Measurements from ENCODE around the gene LENG8.

Gene LENG8

DNA sequence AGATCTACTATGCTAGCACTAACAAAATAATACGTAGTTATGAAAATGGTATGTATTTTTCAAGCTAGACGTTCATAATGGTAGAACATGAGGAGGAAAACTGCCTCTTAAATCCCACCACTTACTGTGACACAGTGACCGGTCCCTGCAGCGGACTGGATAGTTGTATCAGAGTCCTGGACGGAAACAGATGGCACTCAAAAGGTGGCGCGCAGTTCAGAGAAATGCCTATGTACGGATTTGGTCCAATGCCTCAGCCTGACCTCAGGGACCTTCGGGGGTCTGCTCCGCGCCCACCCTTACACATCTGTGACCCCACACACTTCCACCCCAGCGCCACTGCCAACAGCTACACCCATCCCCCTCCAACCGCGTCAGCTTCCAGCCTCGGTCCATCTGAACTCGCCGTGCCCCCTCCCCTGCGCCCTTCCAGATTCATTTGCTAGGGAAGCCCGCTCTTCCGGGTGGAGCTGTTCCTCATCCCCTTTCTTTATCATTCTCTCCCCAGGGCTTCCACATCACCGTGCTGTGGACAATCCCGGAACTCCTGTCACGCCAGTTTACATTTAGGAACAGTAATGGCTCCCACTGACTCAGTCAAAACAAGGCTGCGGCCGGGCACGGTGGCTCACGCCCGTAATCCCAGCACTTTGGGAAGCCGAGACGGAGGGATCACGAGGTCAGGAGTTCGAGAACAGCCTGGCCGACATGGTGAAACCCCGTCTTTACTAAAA, 792 bp upstream of the LENG8 start:
- TF ChIP-seq, protein P1, sequence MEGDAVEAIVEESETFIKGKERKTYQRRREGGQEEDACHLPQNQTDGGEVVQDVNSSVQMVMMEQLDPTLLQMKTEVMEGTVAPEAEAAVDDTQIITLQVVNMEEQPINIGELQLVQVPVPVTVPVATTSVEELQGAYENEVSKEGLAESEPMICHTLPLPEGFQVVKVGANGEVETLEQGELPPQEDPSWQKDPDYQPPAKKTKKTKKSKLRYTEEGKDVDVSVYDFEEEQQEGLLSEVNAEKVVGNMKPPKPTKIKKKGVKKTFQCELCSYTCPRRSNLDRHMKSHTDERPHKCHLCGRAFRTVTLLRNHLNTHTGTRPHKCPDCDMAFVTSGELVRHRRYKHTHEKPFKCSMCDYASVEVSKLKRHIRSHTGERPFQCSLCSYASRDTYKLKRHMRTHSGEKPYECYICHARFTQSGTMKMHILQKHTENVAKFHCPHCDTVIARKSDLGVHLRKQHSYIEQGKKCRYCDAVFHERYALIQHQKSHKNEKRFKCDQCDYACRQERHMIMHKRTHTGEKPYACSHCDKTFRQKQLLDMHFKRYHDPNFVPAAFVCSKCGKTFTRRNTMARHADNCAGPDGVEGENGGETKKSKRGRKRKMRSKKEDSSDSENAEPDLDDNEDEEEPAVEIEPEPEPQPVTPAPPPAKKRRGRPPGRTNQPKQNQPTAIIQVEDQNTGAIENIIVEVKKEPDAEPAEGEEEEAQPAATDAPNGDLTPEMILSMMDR (IDR thresholded peaks at IDR 0.05; ENCODE audit: borderline replicate concordance, insufficient read depth, low read depth, low read length) = no peak
- H3K4me3 ChIP-seq (ENCODE audit: low read depth, low read length) = peak overlapping the region; percentile 83

DNA sequence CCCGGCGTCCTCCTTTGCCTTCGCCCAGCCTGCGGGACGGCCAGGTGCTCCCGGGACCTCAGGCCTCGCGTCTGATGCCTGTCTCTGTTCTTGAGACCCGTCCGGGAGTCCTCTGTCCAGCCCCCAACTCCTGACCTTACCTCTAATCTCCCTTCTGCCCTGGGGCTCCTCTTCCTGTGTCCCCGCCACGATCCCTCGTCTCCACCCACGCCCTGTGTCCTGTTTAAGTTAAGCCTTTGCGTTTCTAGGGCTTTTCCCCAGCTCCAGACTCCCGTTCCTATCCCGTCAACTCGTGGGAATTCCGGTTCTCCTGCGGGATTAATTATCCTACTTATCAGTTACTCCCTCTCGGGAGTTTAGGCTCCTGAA, 686 bp downstream of the LENG8 start:
- TF ChIP-seq, protein P1 (IDR thresholded peaks at IDR 0.05; ENCODE audit: borderline replicate concordance, insufficient read depth, low read depth, low read length) = no peak
- peak overlapping the region; percentile 83 for H3K4me3 ChIP-seq (ENCODE audit: low read depth, low read length)

GRCh38 chr19:54451331-54451871, 2.4 kb downstream of the LENG8 start:
- no peak overlapping the region for H3K4me3 ChIP-seq (ENCODE audit: low read depth, low read length)

DNA sequence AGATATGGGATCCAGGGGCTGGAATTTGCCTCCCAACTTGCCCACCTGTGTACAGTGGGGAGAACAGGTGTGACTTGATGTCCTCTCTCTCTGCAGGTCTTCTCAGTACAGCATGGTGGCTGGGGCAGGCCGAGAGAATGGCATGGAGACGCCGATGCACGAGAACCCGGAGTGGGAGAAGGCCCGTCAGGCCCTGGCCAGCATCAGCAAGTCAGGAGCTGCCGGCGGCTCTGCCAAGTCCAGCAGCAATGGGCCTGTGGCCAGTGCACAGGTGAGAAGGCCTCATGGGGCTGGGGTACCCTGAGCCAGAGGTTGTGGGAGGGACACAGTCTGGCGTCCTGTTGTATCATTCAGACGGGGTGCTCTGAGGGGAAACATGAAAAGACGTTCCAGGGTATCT, 3.0 kb downstream of the LENG8 start:
- TF ChIP-seq, protein P1 (IDR thresholded peaks at IDR 0.05; ENCODE audit: borderline replicate concordance, insufficient read depth, low read depth, low read length) = no peak
- H3K4me3 ChIP-seq (ENCODE audit: low read depth, low read length) = no peak overlapping the region

More at GRCh38 chr19:54451331-54451871, 2.4 kb downstream of the LENG8 start:
- TF ChIP-seq, protein P1 (IDR thresholded peaks at IDR 0.05; ENCODE audit: borderline replicate concordance, insufficient read depth, low read depth, low read length) = no peak

DNA sequence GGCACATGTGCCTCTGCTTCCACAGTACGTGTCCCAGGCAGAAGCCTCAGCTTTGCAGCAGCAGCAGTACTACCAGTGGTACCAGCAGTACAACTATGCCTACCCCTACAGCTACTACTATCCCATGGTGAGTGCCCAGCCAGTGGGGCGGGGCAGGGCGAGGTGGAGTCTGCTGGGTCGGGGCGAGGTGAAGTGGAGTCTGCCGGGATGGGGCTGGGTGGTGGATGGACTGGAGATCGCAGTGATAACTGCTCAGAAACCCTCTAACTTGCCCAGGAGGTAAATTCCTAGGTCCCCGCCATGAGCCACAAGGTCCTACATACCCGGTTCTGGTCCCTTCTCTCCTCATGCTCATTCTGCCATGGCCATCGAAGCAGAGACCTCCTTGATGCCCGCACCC, 3.6 kb downstream of the LENG8 start:
- no peak overlapping the region for H3K4me3 ChIP-seq (ENCODE audit: low read depth, low read length)
- TF ChIP-seq, protein P1 (IDR thresholded peaks at IDR 0.05; ENCODE audit: borderline replicate concordance, insufficient read depth, low read depth, low read length) = no peak

DNA sequence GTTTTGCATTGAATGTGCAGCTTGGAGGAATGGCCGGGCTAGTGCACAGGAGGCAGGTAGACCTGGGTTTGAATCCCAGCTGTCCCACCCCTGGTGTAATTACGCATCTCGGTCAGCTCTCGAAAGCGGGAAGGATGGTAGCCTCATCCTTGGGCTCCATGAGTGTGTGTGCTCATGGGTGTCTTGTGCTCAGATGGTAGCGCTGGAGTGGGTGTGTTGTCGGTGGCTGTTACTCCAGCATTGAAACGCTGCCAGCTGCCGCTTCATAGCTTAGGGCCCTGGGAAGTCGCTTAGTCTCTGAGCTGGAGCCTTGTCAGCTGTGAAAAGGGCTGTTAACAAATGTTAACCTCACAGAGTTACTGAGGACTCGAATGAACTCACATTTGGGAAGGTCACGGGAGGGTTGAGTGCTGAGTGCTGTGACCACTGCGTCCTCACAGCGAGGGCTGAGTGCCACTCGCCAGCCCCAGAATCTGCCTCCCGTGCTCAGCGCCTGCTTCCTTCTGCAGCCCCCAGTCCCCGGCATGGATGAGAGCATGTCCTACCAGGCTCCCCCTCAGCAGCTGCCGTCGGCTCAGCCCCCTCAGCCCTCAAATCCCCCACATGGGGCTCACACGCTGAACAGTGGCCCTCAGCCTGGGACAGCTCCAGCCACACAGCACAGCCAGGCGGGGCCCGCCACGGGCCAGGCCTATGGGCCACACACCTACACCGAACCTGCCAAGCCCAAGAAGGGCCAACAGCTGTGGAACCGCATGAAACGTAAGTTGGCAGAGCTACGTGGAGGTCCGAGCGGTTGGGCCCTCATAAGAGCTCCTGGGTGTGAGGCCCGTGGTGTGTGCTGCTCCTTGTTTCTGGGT, 5.2 kb downstream of the LENG8 start:
- TF ChIP-seq, protein P1 (IDR thresholded peaks at IDR 0.05; ENCODE audit: borderline replicate concordance, insufficient read depth, low read depth, low read length) = no peak

More for the DNA sequence above, 5.2 kb downstream of the LENG8 start:
- no peak overlapping the region for H3K4me3 ChIP-seq (ENCODE audit: low read depth, low read length)
